DND-41 (cell line): ENCODE data around the gene SLC4A11.

Experiments
- ATAC-seq: fragments of 200-7000 bp; cut with Tn5 transposase; 3 replicates; pipeline ENCODE4 v1.9.1; 2021; ENCODE audit warnings: low read depth; ENCODE audit not compliant: insufficient read depth
- DNase-seq: peaks from one replicate; pipeline ENCODE4 v3.0.0-alpha.2; 2020
- H2AFZ ChIP-seq: 2 replicates; pipeline ENCODE4 v1.6.0; 2012; ENCODE audit warnings: low read depth, low read length
- H3K27ac ChIP-seq: 2 replicates; pipeline ENCODE4 v1.5.1; 2012; ENCODE audit warnings: low read length, inconsistent platforms
- H3K27me3 ChIP-seq: fragments of 200-600 bp; sonication (generic); 2 replicates; pipeline ENCODE4 v1.6.0; 2012; ENCODE audit warnings: low read length, mild to moderate bottlenecking, inconsistent platforms; ENCODE audit not compliant: insufficient read depth, poor library complexity
- H3K36me3 ChIP-seq: 2 replicates; pipeline ENCODE4 v1.5.1; 2012; ENCODE audit warnings: low read length, inconsistent platforms; ENCODE audit not compliant: insufficient read depth
- H3K4me1 ChIP-seq: 2 replicates; pipeline ENCODE4 v1.5.1; 2012; ENCODE audit warnings: mild to moderate bottlenecking, low read length; ENCODE audit not compliant: insufficient read depth
- H3K4me2 ChIP-seq: 2 replicates; pipeline ENCODE4 v1.6.0; 2012; ENCODE audit warnings: mild to moderate bottlenecking, moderate library complexity, low read length, inconsistent platforms; ENCODE audit not compliant: insufficient read depth
- H3K4me3 ChIP-seq, 2 experiments: fragments of 200-600 bp in 1 of 2; shearing (Covaris generic) in 1 of 2; 2 replicates each; pipeline ENCODE4 v1.5.1; 2012 to 2016; ENCODE audit warnings: inconsistent platforms in 2 of 2, low read length in 2 of 2, mild to moderate bottlenecking in 2 of 2, low read depth in 1 of 2, moderate library complexity in 1 of 2
- H3K79me2 ChIP-seq: 2 replicates; pipeline ENCODE4 v1.6.0; 2012; ENCODE audit warnings: low read length, inconsistent platforms; ENCODE audit not compliant: insufficient read depth
- H3K9ac ChIP-seq: 2 replicates; pipeline ENCODE4 v1.6.0; 2012; ENCODE audit warnings: low read depth, mild to moderate bottlenecking, inconsistent platforms, low read length, moderate library complexity
- H3K9me3 ChIP-seq: 2 replicates; pipeline ENCODE4 v1.5.1; 2012; ENCODE audit warnings: low read length, moderate library complexity, mild to moderate bottlenecking, inconsistent platforms; ENCODE audit not compliant: insufficient read depth, severe bottlenecking
- H4K20me1 ChIP-seq: 2 replicates; pipeline ENCODE4 v1.6.0; 2012; ENCODE audit warnings: low read length; ENCODE audit not compliant: insufficient read depth
- EZH2 ChIP-seq: IDR thresholded peaks from 3 replicates; pipeline ENCODE4 v1.6.1; 2012; ENCODE audit warnings: borderline replicate concordance, low read depth, mild to moderate bottlenecking, moderate library complexity, low read length, inconsistent platforms; ENCODE audit not compliant: severe bottlenecking
- TF ChIP-seq, protein P1 (sequence below): IDR thresholded peaks from 2 replicates; pipeline ENCODE4 v1.5.1; 2012; ENCODE audit warnings: borderline replicate concordance, low read length, moderate library complexity, mild to moderate bottlenecking; ENCODE audit not compliant: poor library complexity, severe bottlenecking; ENCODE audit errors: extremely low read depth

The SLC4A11 gene

DNA sequence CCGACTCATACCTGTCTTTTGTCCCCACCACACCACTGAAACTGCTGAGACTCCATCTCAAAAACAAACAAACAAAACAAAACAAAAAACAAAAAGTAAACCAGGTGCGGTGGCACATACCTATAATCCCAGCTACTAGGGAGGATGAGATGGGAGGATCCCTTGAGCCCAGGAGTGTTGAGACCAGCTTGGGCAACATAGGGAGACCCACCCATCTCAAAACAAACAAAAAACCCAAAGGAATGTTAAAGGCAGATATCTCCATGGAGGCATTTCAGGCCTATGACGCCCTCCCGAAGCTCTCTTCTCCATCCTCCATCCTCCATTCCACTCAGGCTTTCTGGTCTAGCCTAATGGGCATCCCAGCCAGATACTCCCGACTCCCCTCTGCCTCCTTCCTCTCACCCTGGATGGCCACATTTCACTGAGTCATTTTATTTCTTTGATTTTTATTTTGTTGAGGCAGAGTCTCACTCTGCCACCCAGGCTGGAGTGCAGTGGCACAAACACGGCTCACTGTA lies 3.2 kb upstream of the SLC4A11 start:
- ATAC-seq = no peak
- no peak overlapping the region for H3K9ac ChIP-seq
- H3K36me3 ChIP-seq = no peaks in the 10 kb centered on the region
- no peaks in the 10 kb centered on the region for H3K79me2 ChIP-seq
- H4K20me1 ChIP-seq = peaks cover 7% of the 10 kb centered on the region; the same call in 1 of the 2 replicates
- no peaks in the 10 kb centered on the region for H3K4me1 ChIP-seq
- no peaks in the 10 kb centered on the region for H3K9me3 ChIP-seq
- no peak overlapping the region for H3K4me2 ChIP-seq
- H2AFZ ChIP-seq = no peak overlapping the region
- TF ChIP-seq, protein P1, sequence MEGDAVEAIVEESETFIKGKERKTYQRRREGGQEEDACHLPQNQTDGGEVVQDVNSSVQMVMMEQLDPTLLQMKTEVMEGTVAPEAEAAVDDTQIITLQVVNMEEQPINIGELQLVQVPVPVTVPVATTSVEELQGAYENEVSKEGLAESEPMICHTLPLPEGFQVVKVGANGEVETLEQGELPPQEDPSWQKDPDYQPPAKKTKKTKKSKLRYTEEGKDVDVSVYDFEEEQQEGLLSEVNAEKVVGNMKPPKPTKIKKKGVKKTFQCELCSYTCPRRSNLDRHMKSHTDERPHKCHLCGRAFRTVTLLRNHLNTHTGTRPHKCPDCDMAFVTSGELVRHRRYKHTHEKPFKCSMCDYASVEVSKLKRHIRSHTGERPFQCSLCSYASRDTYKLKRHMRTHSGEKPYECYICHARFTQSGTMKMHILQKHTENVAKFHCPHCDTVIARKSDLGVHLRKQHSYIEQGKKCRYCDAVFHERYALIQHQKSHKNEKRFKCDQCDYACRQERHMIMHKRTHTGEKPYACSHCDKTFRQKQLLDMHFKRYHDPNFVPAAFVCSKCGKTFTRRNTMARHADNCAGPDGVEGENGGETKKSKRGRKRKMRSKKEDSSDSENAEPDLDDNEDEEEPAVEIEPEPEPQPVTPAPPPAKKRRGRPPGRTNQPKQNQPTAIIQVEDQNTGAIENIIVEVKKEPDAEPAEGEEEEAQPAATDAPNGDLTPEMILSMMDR = no peak
- TF ChIP-seq EZH2 = no peak
- peaks cover 16% of the 10 kb centered on the region for H3K27me3 ChIP-seq
- H3K27ac ChIP-seq = no peak overlapping the region
- DNase-seq = no peak
- H3K4me3 ChIP-seq = no peak overlapping the region

DNA sequence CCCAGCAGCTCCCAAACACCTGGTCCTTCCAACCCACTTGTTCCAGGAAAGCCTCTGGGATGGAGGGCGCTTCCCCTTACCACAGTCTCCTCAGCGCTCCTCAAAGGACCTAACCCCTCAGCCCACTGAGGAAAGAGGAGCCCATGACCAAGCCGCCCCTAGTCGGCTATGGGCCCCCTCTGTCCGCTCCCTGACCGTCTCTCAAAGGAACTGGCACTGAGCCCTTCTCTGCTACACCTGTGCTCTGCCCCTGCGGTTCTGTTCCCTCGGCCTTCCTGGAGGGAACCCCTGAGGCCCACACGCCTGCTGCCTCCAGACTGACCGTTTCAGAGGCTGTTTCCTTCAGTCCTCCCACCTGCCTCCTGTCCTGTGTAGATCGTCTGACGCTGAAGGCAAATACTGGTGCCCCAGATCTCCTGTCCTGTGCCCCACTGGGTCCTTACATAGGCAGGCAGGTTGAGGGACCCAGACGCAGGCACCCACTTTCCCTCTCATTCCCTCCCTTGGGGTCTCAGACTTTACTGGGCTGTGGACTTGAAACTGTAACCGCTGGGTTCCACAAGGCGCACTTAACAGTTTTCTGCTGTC lies 1.9 kb upstream of the SLC4A11 start:
- Histone ChIP-seq H3K27ac (no peak overlapping the region), H3K9ac (no peak overlapping the region), H3K4me3 (no peak overlapping the region), H2AFZ (no peak overlapping the region), H3K79me2 (no peaks in the 10 kb centered on the region), H4K20me1 (peaks cover 7% of the 10 kb centered on the region; the same call in 1 of the 2 replicates), H3K4me2 (no peak overlapping the region), H3K9me3 (no peaks in the 10 kb centered on the region), H3K36me3 (no peaks in the 10 kb centered on the region), H3K4me1 (no peaks in the 10 kb centered on the region), H3K27me3 (peaks cover 16% of the 10 kb centered on the region)
- DNase-seq (no peak), ATAC-seq (no peak)
- TF ChIP-seq EZH2 = no peak
- TF ChIP-seq, protein P1 = no peak

DNA sequence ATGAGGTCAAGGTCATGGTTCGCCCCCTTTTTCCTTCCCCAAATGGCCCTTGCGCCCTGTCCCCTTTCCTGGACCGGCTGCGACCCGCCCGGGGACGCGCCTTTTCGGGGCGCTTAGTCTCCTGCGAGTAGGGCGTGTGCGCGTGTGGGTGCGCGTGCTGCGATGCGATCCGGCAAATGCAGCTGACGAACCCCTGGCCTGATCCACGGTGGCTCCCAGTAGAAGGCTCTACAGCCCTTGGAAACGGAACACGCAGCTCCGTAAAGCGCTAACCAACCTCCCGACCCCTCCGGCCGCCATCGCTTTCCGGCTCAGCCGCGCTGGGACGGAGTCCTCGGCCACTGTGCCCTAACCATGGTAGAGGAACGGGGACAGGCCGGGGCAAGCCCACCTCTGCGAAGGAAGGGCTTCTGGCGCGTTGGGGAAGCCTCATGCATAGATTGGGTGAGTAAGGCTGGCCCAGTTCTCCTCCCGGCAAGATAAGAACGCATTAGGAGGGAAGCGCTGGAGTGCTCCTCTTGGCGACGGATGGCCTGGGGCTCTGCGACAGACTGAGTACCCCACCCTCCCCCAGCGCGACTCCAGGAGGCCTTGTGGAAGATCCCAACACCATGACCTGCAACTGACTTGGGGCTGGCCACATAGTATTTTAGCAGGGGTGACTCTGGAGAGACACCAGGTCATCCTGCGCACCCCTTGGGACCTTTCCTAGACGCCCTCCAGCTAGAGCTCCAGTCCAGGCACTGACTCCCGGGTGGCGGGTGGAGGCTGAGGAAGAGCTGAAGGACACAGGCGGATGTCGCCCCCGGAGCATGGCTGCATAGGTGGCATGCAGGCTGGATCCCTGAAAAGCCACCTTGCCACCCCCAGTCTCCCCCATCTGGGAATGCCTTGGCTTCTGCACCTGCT lies 1.1 kb upstream of the SLC4A11 start:
- H4K20me1 ChIP-seq = peaks cover 10% of the 10 kb centered on the region; the same call in 1 of the 2 replicates
- no peak overlapping the region for H3K4me2 ChIP-seq
- DNase-seq = no peak
- H3K27me3 ChIP-seq = peaks cover 18% of the 10 kb centered on the region
- no peak overlapping the region for H3K27ac ChIP-seq
- no peak for ATAC-seq
- H3K9me3 ChIP-seq = no peaks in the 10 kb centered on the region
- H3K9ac ChIP-seq = no peak overlapping the region
- H3K4me3 ChIP-seq = no peak overlapping the region
- no peaks in the 10 kb centered on the region for H3K4me1 ChIP-seq
- H2AFZ ChIP-seq = no peak overlapping the region
- TF ChIP-seq, protein P1 = no peak
- TF ChIP-seq EZH2 = no peak
- H3K79me2 ChIP-seq = no peaks in the 10 kb centered on the region
- H3K36me3 ChIP-seq = no peaks in the 10 kb centered on the region
